Activated CD4-positive, alpha-beta T cell treated with anti-CD3 and anti-CD28 coated beads, Interleukin-2, amount 50 U/mL, for 24 hours (primary cell): ENCODE data around the gene C16orf74.

Source experiments
- DNase-seq, 2 donors: peaks; one replicate each; pipeline ENCODE4 v3.0.0-alpha.2; 2020; ENCODE audit warnings: low read depth in 1 of 2, low spot score in 1 of 2

The C16orf74 gene

DNA sequence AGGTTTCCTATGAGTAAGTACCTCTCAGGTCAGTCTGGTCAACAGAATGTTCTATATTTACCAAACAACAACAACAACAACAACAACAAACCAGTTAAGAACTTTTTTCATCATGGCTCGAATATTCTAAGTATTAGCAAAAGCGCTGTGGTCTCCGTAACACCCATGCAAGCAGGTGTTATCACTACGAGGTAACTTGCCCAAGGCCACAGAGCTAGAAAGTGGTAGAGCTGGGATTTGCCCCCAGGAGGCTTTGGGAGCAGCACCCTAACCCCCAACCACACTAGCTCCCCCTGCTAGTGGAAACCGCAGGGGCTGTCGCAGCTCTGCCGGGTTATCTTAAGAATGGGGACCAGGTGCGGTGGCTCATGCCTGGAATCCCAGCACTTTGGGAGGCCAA is 23.9 kb upstream of the C16orf74 start:
- no peak for DNase-seq

DNA sequence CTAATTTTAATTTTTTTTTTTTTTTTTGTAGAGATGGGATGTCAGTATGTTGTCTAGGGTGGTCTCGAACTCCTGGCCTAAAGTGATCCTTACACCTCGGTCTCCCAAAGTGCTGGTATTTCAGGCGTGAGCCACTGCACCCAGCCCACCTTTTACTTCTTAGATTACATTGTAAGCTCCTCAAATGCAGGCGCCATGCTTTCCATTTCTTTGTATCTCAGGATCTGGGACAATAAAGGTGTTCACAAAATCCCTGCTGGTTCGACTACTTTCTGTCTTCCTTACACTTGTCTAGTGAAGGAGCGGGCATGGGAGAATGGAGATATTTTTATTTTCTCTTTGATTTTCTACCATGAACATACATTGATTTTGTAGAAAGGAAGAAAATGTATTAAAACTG is 23.2 kb upstream of the C16orf74 start:
- no peak for DNase-seq

DNA sequence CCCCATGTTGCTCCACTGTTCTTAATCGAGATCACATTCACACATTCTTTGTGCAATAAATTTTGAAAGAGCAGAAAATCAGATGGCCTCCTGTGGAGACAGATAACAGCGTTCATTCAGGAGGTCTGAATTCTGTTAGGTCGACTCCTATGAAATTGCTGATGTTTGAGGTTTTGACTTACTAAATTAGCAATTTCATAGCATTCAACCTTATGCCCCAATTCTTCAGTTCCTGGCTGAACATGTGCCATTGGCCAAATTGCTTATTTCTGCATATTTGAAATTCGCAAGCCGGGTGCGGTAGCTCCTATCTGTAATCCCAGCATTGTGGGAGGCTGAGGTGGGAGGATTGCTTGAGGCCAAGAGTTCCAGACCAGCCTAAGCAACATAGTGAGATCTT is 22.1 kb upstream of the C16orf74 start:
- DNase-seq, result no peak

DNA sequence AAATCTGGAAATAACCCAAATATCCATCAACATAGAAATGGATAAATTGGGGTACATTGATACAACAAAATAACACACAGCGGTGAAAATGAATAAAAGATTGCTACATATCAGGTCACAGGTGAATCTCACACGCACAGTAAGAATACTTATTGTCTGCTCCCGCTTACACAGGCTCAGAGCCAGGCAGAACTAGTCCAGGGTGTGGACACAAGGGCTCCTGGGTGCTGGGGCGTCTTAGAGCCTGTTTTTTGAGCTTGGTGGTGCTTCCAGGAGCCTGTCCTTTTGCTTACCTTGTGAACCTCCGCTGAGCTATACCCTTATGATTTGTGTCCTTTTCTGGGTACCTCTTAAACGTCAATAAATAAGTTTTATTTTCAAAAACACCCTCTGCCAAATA is 19.8 kb upstream of the C16orf74 start:
- DNase-seq, result no peak

DNA sequence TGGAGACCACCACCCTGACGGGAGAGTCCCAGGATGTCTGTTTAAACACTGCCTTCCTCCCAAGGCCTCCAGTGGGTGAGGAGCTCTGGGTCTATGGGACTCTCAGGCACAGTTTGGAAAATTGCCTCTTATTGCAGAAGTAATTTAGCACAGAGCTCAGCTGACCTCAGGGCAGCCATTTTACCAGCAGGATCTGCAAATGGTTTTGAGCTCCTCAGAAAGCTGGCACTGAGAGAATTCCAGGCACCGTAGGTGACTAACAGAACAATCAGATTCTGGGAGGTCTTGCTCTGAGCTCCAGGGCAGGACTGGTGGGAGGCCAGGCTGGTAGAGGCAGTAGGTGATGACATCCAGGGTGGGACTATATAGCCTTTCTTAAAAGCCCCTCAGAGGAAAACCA is 17.3 kb upstream of the C16orf74 start:
- no peak for DNase-seq

DNA sequence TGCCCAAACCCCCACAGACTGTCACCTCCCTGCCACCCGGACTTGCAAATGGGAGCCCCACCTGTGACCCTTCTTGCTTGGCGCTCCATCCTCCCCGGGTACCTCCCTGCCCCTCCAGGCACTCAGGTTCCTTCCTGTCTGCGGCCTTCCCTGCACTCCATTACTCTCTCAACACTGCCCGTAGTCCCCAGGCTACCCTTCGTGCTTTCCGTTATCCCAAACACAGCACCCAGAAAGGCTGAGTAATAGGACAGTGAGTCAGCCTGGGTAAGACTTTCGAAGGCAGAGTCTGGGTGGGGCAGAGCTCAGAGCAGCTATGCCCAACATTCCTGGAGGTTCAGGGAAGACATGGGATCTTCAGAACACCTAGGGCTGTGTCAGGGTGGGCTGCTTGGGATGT is 16.6 kb upstream of the C16orf74 start:
- no peak for DNase-seq

DNA sequence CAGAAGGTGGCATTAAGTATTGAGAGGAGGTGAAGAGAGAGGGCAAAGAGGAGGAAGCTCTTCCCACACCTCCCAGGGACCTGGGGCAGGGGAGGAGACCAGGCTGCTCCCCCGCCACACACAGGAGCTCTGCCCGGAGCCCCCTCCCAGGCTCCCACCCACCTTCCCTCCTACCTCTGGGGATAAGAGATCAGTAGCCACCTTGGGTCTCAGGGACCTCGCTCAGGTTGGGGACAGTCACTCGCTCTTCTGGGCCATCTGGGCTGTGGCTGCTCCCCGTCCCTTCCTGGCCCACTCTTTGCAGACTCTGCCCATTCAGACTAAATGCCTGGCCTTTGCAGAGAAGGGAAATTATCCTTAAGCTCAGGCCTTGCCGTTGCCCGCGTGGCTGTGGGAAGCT is 14.9 kb upstream of the C16orf74 start:
- DNase-seq, result no peak

DNA sequence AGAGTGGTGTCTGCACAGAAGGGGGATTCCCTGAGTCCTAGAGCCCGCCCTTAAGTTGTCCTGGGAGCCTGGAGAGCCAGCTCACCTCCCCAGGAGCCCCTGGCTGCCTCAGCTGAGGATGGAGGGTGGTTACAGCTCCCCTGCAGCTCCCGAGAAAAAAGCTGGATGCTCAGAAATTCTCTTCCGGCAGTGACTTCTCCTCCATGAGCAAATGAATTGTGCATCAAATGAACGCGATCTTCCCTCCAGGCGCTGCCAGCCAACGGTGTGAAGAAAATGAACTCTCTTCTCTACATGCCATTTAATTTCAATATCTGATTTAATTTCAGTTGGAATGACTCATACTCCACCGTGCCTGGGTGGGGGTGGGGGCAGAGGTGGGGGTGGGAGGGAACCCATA is 14.3 kb upstream of the C16orf74 start:
- no peak for DNase-seq

DNA sequence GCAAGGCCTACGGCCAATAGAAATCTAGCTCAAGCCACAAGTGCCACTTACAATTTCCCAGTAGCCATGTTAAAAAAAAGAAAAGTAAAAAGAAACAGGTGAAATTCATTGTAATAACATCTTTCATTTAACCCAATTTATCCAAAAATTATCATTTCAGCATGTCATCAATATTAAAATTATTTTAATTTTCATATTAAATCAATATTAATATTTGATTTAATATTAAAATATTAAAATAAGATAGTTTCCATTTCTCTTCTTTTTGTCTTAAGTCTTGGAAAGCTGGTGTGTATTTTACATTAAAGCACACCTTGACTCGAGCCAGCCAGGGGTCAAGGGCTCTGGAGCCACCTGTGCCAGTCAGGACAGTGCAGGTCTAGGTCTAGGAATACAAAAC is 12.7 kb upstream of the C16orf74 start:
- no peak for DNase-seq

DNA sequence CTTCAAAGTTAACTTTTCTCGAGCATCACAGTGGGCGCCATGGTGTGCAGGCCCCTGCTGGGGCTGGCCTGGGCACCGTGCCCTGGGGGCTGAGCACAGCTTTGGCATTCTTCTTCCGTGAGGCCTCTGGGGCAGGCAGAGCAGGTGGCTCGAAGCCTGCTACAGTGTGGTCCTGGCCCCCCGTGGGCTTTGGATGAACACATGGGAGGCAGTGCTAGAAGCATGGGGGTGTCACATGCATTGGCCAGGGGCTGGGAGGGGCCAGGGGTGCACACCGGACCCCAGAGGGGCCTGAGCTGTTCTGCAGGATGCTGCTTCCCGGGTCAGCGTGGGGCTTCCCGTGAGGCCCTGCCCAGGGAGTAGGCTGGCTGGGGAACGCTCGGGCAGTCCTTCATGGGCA is 12.1 kb upstream of the C16orf74 start:
- no peak for DNase-seq

DNA sequence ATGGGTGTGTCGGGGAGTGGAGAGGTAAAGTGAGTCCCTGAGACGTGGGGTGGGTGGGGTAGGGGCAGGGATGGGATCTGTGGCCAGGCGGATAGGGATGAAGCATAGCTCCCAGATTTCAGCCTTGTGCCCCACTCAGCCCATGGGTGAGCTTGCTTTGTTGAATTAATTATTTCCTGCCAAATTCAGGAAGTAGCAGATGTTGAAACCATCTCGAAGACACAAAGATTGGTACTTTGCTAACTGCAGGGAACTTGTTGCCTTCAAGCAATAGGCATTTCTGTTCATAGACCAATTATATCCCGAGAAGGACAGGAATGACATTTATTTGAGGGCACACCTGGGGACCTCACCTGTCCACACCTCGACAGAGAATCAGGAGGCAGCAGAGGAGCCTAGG is 11.0 kb upstream of the C16orf74 start:
- no peak for DNase-seq

DNA sequence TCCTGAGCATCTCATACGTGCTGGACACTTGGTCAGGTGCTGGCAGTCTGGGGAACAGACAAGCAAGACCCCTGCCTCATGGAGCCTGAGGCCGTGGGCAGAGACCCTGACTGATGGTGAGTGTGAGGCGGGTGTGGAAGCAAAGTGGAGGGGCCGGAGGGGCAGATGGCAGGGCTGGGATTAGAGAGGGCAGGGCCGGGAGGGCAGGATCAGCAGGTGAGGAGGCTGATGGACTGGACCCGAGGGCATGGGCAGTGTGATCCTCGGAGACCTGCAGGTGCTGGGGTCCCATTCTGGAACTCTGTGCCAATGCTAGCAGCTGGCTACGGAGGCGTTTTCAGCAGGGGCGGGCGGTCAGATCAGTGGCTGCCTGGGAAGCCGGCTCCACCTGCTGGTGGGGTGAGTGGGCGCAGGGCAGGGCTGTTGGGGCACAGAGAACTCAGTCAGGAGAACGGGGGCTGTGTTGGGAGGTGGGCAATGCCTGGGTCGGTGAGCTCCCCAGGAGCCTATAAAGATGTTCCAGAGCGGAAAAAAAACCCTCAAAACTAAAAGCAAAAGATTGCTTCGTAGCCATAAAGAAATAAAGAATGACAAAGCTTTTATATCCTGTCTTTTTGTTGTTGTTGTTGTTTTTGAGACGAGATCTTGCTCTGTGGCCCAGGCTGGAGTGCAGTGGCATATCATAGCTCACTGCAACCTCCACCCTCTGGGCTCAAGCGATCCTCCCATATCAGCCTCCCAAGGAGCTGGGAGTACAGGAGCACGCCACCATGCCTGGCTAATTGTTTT is 8.9 kb upstream of the C16orf74 start:
- no peak for DNase-seq

DNA sequence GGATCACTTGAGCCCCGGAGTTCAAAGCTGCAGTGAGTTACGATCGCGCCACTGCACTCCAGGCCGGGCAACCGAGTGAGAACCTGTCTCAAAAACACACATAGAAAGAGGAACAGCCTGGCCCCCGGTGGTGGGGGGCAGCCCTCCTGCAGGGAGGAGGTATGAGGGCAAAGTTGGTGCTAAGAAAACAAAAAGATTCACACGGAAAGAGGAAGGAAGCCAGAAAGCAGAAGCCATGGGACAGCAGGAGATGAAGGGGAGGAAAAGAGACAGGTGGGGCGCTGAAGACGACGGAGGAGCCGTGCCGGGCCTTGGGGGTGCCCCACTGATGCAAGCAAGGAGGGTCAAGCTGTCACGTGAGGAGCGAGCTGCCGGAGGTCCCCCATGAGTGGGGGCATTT is 8.2 kb upstream of the C16orf74 start:
- no peak for DNase-seq

DNA sequence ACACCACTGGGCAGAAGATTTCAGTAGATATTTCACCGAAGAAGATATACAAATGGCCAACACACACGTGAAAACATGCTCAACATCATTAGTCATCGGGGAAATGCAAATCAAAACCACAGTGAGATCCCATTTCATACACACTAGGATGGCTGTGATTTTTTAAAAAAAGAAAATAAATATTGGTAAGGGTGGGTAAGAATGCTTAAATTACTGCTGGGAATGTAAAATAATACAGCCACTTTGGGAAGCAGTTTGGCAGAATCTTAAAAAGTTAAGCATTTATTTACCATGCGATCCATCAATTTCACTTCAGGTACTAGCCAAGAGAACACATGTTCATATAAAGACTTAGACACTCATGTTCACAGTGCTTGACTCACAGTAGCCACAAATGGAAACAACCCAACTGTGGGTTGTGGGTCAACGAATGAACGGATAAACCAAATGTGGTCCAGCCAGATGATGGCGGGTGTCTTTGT is 6.5 kb upstream of the C16orf74 start:
- no peak for DNase-seq

DNA sequence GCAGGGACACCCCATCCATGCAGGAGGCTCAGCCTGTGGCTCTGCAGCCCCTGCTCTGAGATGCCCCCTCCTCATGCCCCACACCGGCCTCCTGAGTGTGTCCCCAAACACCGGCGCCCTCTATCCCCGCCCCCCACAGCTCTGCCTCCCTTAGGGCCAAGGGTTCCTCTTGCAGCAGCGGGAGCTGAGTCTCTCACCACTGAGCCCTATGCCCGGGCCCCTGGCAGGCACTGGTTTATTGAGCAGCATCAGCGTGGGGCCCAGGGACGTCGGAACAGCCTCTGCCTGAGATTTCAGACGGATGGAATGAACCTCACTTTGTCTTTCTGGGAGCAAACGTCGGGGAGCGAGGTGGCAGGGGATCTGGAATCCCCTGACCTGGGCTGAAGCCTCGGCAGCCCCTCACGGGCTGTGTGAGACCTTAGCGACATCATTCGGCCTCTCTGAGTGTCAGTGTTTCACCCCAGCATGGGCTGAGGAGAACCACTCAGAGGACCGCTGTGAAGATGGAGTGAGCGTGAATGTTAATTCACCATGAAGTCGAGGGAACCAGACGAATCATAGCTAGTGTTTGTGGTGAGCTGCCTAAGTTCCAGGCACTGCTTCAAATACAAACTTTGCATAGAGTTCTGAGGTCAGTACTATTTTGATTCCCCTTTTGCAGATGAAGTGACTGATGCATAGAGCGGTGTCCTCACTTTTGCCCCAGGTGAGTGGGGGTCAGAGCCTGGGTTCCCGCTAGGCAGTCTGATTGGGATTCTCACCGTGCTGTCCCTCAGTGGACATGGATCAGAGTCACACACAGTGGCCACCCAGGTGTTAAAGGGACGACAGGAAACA is 5.3 kb upstream of the C16orf74 start:
- DNase-seq, result no peak

DNA sequence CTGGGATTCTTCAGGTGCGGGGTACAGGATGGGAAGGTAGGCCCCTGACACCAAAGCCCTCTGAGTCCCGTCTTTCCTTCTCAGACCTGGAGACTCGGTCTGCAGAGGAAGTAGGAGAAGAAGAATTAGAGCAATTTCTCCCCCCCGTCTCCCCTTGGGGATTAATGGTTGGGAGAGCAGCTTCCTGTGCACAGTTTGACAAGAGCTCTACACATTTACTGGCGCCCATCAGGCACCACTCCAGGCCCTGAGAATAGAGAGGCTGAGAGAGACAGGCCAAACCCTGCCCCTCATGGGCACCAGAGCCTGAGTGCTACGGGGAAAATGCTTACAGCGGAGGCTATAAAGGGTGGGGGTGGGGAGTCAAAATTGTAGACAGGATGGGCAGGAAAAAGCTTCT is 3.5 kb upstream of the C16orf74 start:
- no peak for DNase-seq

DNA sequence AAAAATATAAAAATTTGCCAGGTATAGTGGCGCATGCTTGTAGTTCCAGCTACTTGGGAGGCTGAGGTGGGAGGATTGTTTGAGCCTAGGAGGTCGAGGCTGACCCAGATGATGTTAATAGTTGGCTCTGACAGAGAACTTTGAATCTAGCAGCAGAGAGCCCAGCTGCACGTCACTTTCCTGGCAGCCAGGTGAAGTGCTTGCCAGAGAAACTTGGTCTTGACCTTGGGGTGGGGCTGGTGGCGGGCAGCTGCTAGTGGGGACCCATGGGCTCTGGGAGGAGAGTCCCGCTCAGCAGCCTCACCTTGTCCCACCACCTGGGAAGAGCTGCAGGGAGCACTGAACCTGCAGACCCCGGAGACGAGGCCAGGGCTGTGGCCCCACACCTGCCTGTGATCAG is 3.1 kb upstream of the C16orf74 start:
- no peak for DNase-seq

DNA sequence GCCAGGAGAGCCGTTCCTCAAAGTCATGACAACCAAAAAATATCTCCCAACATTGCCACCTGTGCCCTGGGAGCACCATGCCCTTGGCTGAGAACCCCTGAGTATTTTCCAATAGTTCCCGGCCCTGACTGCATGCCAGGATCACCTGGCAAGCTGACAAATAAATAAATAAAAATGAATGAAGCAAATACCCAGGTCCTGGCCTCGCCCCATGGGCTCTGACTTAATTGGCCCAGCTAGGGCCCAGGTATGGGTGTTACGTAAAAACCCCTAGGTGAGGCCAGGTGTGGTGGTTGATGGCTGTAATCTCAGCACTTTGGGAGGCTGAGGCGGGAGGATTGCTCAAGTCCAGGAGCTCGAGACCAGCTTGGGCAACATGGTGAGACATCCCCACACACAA is 2.7 kb upstream of the C16orf74 start:
- DNase-seq, result no peak

DNA sequence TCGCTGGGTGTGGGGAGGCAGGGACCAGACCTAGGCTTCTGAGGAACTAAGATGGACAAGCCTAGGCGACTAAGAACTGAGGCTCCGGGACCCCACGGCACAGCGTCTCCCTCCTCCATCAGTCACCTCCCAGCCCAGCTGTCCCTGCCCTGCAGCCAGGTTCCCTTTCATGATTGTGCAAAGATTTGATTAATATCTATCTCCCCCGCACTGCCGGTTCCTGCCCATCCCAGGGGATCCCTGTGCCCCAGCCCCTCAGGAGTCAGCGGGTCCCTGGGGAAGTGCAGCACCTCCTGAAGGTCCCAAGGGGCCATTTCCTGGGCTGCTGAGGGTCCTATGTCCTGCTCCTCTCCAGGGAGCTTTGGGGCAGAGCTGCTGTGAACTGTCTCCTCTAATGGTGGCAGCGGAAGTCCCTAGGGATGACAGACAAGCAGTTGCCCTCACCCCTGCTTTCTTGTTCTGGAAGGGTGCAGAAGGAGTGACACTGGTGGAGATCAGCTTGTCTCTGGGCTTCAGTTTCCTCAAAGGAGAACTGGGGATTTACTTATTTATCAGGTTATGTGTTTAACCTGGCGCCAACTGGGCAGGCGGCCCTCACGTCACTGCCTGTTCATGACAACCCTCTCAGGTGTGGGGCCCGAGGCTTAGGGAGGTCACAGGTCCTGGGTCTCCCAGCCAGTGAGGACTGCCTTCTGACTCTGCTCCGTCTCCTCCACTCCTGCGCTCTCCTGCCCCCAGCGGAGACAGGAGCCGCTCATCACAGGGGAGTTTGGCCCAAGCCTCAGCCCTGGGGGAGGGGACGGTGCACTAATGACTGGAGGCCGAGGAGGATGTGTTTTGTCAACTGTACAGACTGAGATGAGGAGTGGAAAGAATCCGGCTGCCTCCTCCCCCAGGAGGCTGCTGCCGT is 1.9 kb upstream of the C16orf74 start:
- no peak for DNase-seq

DNA sequence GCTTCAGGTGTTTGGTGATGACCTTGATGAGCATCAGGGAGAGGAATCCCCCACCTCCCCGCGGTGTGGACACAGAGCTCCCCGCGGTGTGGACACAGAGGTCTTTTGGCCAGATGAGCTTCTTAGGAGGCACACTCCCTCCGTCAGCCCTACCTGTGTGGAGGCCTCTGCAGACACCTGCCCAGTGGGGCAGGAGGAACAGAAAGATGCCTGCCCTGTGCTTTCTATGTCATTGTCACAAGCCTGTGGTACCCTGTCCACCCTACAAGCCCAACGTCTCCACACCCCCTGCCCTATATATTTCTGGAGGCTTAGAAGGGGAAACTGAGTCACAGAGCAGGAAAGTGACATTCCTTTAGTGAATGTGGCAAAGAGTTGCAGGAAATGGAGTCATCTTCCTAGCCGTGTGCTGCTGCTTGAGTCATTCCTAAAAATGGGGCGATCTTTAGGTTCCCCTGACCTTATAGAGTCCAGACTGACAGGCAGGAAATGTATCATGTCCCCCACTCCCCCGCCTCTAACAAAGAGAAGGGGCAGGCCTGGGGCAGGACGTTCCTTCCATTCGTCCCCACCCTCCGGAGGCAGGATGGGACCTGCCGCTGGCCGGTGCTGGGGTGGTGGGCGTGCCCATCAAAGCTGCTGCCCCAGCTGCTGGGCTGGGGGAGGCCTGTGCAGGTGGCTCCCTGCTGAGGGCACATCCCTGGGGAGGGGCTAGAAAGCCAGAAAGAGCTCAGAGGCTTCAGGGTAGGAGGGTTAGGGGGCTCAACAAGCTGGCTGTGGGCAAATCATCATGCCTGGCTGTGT is 1.0 kb upstream of the C16orf74 start:
- DNase-seq, result no peak
